Measurements from ENCODE around the gene UQCC2. TPM values are rescaled to one million over a fixed set of nuclear protein-coding genes. Genes with fewer than 3 reads are reported as not detected.

Gene UQCC2
- total and polyA plus RNA-seq, 4 donors: 6.8 to 75.9 (median 22.4) TPM

GRCh38 chr6:33702345-33702977 is 9.0 kb downstream of the UQCC2 start:
- H3K36me3 ChIP-seq (ENCODE audit: control insufficient read depth in 4 of 4, insufficient read depth in 3 of 4, low read depth in 1 of 4, low read length in 3 of 4): peaks cover 0 to 10% (median 5%) of the 10 kb centered on the region in 4 donors
- WGBS: 93% methylated on average over 1 of the region's 1 CpG

GRCh38 chr6:33700391-33701050 is 11.0 kb downstream of the UQCC2 start:
- no peak overlapping the region for H3K9ac ChIP-seq (ENCODE audit: low read depth in 1 of 2, low read length in 2 of 2)
- DNase-seq (ENCODE audit: low spot score): peak; percentile 57
- peaks cover 0 to 15% (median 5%) of the 10 kb centered on the region in 4 donors for H3K36me3 ChIP-seq (ENCODE audit: control insufficient read depth in 4 of 4, insufficient read depth in 3 of 4, low read depth in 1 of 4, low read length in 3 of 4)
- no peak overlapping the region for H3K4me3 ChIP-seq (ENCODE audit: low read depth in 1 of 3, low read length in 3 of 3)
- no peaks in the 10 kb centered on the region for H3K27me3 ChIP-seq (ENCODE audit: control insufficient read depth in 4 of 4, insufficient read depth in 4 of 4, low read length in 3 of 4)
- peaks cover 0 to 10% (median 0%) of the 10 kb centered on the region in 4 donors for H3K4me1 ChIP-seq (ENCODE audit: control insufficient read depth in 4 of 4, insufficient read depth in 4 of 4, low read length in 3 of 4)
- TF ChIP-seq GABPA (IDR thresholded peaks at IDR 0.05 in 1 of 2, conservative IDR thresholded peaks at IDR 0.05 in 1 of 2) (no peak), RAD21 (IDR thresholded peaks at IDR 0.05) (peak; percentile 46 to 72), EGR1 (IDR thresholded peaks at IDR 0.05; ENCODE audit: low read depth in 2 of 2) (no peak), CTCF (IDR thresholded peaks at IDR 0.05; ENCODE audit: low read depth, low read length, missing input control) (peak; percentile 27), TAF1 (conservative IDR thresholded peaks at IDR 0.05) (no peak), FOXA2 (IDR thresholded peaks at IDR 0.05) (no peak), HNF4G (IDR thresholded peaks at IDR 0.05) (no peak)
- no peak overlapping the region for H3K27ac ChIP-seq (ENCODE audit: low read depth in 1 of 2, low read length in 2 of 2)
- 63% methylated on average over 10 of the region's 10 CpGs for WGBS
- H3K9me3 ChIP-seq (ENCODE audit: control insufficient read depth in 4 of 4, low read length in 3 of 4): no peaks in the 10 kb centered on the region

More at GRCh38 chr6:33702345-33702977, 9.0 kb downstream of the UQCC2 start:
- Histone ChIP-seq H3K4me3 (ENCODE audit: low read depth in 1 of 3, low read length in 3 of 3) (no peak overlapping the region), H3K9ac (ENCODE audit: low read depth in 1 of 2, low read length in 2 of 2) (no peak overlapping the region), H3K4me1 (ENCODE audit: control insufficient read depth in 4 of 4, insufficient read depth in 4 of 4, low read length in 3 of 4) (peaks cover 0 to 4% (median 0%) of the 10 kb centered on the region in 4 donors), H3K27me3 (ENCODE audit: control insufficient read depth in 4 of 4, insufficient read depth in 4 of 4, low read length in 3 of 4) (no peaks in the 10 kb centered on the region), H3K9me3 (ENCODE audit: control insufficient read depth in 4 of 4, low read length in 3 of 4) (no peaks in the 10 kb centered on the region), H3K27ac (ENCODE audit: low read depth in 1 of 2, low read length in 2 of 2) (no peak overlapping the region)
- DNase-seq (ENCODE audit: low spot score): no peak
- TF ChIP-seq REST (IDR thresholded peaks at IDR 0.05) (no peak), RAD21 (IDR thresholded peaks at IDR 0.05) (peak; percentile 45 to 53), CTCF (IDR thresholded peaks at IDR 0.05; ENCODE audit: low read depth, low read length, missing input control) (peak; percentile 42)

Measured in liver (tissue), 9 donors.